Stimulated activated CD8-positive, alpha-beta memory T cell treated with anti-CD3 and anti-CD28 coated beads, Interleukin-15, amount 100 ng/mL, for 24 hours (primary cell): Measurements from ENCODE around the gene BRD3OS.

ENCODE experiments used
- DNase-seq: peaks from one replicate; pipeline ENCODE4 v3.0.0-alpha.2; 2020; ENCODE audit warnings: low read depth

Gene BRD3OS

DNA sequence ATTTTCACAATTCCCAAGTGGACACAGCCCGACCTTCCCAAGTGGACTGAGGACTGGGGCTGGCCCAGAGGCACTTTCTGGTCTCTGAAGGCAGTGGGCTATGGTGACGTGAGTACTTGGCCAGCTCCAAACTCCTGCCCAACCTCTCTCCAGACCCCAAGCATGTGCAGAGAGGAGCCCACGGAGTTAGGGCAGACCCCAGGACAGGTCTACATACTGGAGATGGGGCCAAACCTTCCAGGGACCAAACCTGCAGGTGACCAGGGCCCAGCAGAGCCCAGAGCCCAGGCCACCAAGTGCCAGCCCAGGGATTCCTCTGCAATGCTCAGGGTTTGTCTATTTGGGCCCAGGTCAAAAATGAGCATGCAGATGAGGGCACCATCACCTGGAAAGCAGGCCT is 27.2 kb downstream of the BRD3OS start:
- DNase-seq, result no peak

DNA sequence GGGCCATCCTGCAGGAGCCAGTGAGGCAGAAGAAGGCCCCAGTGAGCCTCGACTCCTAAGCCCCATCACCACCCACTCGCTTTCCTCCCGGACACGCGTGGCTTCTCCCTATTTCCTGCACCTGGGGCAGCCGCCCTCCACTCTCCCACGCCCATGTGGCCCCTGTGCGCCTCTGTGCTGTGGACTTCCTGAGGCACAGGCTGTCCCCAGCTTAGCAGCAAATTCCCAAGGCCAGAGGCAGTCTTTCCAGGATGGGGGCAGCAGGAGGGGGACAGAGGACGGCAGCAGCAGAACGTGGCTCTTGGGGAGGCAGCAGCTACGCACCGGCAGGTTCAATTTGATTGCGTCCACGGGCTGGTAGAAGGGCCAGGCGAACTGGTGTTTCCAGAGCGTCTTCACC is 27.7 kb downstream of the BRD3OS start:
- DNase-seq, result no peak

DNA sequence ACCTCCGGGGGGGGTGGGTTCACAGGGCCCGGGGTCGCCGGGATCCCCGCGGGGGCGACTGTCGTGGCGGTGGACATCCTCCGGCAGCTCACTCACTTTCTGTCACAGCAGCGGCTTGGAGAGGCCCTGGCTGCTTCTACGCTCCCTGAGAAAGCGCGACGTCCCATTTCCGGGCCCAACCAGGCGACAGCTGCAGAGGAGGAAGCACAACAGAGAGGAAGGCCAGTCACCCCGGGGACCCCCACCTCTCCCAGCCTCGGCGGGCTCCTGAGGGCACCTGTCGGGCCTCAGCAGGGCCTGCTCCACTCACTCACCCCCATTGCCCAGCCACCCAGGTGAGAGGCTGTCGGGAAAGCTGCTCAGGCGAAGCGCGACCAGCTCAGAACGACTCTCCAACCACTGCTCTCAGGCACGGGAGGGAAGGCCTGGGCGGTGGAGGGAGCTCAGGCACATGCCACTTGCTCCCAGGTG is 28.2 kb downstream of the BRD3OS start:
- DNase-seq, result no peak

DNA sequence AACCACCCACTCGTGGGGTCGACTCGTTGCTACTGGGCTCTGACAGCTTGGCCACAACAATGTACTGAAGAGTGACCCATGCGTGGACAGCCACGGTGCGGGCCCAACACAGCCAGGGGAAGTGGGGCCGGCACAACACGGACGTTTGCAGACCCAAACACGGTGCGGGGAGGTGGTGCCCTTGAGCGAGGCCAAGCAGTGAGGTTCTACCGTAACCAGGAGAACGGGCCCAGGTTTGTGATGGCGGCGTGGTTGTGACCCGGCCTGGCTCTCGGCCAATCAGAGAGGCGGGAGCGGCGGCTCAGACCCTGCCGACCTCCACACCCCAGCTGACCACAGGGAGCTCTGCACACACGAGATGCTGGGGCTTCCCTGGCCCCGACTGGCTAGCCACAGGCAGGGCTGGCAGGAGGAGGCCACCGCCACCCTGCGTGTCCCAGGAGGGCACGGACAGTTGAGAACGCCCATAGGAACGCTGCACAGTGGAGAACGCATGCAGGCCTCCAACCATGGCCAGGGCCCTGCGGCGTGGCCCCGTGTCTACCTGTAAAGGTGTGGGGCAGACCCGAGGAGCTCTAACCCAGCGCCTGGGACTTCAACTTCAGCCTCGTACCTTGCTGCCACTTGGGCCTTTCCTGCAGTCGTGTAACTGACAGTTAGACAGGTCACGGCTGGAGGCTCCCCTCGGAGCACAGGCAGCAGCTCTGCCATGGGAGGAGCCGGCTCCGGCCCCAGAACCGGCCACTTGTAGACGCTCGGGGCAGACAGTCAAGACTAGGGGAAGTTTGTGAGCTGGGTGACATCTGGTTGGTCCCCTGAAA is 28.9 kb downstream of the BRD3OS start:
- no peak for DNase-seq

DNA sequence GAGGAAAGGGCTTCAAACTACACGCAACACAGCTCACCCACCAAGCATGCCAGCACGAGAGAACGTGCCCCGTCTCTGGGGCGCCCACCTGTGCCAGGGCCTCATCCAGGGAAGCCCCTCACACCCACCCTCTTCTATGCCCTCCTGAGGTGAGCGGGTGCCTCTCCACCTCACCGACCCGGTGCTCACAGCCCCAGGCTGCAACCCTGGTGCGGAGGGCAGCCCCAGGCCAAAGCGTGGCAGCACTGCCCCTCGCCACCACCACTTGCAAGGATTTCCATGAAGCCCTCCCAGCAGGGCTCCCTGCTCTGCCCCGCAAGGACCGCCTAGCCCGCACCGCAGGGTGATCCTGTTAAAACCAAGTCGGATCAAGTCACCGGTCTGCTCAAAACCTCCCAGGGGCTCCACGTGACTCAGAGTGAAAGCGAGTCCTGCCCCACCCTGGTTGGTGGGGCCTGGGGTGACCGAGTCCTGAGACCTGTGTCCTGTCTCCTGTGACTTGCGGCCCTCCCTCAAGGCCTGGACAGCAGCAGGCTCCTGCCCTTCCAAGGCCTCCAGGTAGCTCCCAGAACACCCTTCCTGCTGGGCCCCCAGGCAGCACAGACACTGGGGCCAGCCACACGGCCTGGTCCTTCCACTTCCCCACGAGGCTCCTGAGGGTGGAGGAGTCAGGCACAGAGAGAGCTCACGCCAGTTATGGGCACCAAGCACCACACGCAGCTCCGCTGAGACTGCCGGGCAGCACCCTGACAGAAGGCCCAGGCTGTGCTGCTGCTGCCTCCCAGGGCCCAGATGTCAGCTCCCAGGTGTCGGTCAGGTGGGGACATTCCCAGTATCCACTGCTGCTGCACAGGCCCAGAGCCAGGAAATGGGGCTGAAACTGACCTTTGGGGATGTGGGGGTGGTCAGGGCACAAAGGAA is 29.9 kb downstream of the BRD3OS start:
- no peak for DNase-seq

DNA sequence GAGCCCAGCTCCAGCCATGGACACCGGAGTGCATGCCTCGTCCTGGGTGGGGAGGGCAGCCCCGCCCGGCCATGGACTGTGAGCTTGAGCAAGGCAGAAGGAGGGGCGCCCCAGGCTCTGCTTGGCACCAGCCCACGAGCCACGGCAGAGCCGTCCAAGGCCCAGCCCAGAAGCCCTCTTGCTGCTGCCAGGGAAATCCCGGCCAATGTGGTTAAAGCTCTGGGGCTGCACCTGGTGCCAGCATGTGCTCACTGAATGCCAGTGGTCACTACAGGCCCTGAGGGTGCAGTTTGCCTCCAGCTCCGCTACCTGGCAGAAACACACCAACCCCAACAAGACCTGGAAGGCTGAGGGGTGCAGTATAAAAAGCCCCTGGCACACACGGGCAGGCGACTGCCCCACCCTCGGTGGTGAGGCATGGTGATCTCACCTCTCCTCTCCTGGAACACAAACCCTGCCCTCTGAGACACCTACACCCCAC is 30.7 kb downstream of the BRD3OS start:
- DNase-seq, result no peak

DNA sequence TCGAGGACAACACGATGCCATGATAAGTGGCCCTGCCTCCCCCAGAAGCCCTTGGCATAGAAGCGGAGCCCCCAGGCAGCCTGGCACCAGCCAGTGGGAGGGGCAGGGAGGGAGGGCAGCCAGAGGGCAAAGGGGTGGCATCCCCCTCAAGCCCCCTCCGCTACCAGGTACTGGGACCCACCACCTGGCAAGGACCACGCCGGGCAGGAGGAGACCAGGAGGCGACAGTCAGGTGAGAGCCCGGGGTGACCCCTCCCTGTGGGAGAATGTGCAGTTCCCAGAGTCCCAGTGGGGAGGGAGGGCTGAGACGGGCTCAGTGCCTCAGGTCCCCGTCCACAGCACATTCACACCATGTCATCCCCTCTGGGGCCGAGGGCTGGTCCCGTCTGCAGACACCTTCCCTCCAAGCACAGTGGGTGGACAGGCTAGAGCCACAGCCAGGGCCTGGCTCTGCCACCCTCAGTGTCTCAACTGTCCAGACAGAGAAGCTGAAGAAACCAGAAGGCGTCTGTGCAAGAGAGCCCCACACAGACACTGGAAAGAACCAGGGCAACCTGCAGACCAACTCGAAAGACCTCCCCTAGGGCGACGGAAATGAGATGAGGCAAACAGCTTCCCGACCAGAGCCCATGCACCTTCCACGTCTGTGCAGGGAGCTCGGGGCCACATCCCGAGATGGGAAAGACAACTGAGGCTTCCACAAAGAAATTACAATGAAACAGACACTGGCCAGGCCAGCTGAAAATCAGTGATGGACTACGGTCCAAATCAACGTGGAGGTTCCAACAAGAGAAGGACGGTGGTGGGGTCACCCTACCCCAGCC is 31.4 kb downstream of the BRD3OS start:
- DNase-seq, result no peak

DNA sequence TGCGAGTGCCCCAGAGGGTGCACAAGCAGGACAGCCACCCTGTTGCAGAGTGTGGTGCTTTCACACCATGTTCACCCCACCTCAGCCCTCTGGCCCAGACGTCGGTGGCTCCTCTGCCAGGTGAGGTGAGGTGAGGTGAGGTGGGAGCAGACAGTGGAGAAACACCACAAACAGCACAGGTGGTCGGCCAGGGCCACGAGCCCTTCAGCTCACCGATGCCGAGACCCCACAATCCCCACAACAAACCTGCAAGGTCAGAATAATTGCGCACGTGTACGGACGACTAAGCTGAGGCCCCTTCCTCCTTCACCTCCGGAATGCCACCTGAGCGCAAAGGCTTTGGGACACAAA is 32.0 kb downstream of the BRD3OS start:
- no peak for DNase-seq

DNA sequence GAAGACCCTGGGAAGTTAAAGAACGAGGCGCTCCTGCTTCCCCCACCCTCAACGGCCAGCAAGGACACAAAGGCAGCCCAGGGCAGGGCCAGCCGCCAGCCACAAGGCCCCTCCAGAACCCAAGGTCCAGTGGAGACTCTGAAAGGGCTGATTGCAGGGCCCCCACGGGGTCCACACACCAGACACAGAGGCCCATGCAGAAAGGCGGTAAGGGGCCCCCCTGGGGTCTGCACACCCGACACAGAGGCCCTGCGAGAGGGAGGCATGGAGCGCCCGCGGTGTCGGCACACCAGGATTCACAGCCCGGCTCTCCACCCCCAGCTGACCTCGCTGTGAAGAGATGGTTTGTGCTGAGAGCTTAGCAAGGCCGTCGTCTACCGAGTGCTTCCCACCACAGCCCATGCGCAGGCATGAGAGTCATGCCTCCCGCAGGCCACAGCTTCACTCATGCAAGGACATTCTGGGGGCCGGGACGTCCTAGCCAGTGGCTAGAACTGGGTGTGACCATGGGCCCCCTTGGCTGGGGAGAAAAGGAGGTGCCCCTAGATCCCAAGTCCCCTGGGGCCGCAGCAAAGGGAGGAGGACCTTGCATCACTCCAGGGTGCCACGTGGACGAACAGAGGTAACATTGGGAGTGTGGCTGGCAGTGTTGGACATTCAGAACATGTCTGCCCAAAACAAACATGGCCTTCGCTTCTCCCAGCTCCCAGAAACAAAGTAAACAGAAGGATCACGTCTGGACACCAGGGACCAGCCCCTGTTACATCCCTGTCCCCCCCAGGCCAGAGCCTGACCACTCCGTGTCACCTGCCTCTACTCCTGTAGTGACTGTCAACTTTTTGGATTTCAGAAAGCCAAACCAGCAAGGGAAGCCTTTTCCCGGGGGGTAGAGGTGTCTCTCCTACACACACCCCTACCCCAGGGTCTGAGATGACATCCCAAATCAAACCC is 32.7 kb downstream of the BRD3OS start:
- DNase-seq, result no peak

DNA sequence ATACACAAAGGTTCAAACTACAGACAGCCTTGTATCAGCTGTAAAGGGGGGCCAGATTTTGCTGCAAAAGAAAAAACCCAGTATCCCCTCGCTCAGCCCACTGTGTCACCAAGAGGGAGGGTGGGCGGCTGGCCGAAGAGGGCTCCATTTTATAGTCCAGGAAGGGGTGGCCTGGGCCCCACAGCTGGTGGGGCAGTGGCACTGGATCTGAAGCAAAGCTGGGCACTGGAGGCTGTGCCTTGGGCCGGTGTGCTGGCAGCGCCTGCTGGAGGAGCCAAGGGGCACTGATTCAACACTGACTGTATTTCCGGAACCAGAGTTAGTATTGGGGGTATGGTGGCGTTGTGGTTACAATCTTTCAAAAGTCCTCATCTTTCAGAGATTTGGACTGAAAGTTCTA is 33.4 kb downstream of the BRD3OS start:
- DNase-seq, result no peak

DNA sequence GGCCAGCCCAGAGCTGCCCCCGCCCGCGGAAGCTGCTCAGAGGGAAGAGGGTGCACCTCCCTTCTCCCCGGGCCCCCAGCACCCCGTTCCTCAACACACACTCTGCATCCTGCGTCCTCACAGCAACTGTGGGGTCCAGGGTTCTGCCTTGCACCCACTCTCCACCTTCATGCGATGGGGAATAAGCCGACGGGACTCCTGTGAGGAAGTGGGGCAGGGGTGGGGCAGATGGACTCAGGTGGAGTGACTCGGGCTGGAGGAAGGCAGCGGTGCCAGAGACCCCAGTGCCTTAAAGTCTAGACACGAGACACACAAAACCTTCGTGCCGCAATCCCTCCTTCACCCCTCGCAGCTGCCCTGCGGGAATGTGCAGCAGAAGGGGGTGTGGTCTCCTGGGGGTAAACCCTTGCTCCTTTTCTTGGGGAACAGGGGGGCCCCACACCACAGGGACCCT is 33.9 kb downstream of the BRD3OS start:
- no peak for DNase-seq

DNA sequence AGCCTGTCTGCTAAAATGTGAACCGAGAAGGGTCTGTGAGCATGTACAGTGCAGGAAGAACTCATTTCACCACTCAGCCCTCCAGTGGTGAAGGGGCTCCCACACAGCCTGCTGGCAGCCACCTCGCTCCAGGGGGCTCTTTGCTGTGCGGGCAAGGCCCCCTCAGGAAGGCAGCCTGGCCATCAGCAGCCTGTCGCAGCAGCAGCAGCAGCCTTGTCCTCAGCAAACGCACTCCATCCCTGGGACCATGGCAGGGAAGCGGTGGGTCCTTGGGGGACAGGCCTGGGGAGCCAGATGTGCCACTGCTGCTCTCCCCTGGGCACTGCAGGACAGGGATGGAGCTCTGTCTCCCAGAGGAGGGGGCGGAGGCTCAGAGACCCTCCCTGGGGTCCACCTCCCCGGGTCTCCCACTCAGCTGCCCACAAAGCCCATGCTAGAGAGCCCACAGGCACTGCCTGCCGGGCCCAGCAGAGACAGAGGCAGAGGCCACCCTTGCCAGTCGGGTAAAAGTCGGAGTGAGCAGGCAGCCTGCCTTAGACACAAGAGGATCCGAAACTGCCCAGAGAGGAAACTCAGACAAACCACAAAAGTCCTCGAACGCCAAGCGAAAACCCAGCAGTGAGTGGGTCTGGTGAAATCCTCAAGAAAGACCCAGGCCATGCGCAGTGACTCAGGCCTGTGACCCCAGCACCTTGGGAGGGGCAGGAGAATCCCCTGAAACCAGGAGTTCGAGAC is 34.5 kb downstream of the BRD3OS start:
- DNase-seq, result no peak

DNA sequence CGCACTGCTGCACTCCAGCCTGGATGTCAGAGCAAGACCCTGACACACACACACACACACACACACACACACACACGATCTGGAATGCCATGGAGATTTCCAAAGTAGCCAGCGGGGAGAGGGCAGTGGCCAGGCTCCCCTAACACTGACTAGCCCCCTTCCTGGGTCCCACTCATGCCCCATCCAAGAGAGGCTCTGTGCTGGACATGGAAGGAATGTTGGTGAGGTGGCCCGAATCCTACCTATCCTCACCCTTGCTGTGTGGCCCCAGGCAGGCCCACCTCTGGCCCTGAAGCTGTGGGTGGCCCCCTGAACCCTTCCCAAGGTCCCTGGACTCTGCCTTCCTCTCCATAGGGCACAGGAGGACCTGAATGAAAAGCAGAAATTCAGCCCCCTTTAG is 35.3 kb downstream of the BRD3OS start:
- no peak for DNase-seq

DNA sequence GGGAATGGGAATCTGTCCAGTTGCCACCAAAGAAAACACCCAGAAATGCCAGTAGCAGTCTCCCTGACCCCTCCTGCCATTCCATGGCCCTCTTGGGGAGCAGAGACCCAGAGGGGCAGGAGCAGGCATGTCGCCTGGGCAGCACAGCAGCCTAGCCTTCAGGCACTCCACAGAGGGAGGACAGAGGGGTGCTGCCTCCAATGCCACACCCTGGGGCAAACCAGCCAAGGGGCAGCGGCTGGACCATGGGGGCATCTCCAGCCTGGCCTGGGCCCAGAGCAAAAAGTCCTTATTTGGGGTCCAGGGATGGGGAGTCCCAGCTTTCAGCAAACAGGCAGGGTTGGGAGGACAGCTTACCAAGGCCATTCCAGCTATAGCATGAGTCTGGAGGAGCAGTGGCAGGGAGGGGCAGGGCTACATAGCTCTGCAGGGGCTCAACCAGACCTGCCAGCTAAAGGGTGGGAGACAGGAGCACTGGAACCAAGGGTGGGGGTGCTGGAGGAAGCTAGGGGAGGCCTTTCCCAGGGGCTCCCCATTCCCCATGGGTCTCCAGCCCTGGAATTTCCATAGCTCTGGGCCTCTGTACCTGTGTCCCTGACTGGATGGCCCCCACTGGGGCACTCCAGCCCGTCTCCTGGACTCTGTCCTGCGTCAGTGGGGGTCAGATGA is 35.9 kb downstream of the BRD3OS start:
- DNase-seq, result no peak

DNA sequence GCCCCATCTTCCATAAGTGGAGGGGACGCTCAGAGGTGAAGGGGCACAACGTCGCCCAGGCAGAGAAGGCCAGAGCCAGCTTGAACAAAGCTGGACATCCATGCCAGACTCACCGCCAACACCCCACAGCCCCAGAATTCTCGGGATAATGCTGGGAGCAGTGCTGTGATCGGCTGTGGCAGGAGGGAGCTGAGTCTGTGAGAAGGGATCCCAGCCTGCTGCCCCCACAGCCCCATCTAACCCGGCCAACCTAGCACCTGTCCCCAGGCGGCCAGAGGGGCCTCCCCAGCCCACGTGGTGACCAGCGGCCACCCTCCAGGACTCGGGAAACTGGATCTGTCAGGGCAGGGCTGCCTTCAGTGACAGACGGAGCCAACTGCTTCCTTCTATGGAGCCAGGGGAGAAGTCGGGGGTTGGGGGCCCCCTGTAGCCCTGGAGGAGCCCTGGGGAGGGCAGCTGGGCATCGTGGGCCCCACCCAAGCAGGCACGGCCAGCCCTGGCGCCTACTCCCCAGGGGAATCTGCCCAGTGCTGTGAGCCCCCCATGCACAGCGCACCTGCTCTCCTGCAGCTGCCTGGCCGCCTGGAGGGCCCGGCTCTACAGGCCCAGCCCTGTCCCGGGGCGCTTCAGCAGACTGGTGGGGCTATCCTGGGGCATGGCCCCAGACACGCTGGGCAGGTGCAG is 36.5 kb downstream of the BRD3OS start:
- DNase-seq, result no peak

DNA sequence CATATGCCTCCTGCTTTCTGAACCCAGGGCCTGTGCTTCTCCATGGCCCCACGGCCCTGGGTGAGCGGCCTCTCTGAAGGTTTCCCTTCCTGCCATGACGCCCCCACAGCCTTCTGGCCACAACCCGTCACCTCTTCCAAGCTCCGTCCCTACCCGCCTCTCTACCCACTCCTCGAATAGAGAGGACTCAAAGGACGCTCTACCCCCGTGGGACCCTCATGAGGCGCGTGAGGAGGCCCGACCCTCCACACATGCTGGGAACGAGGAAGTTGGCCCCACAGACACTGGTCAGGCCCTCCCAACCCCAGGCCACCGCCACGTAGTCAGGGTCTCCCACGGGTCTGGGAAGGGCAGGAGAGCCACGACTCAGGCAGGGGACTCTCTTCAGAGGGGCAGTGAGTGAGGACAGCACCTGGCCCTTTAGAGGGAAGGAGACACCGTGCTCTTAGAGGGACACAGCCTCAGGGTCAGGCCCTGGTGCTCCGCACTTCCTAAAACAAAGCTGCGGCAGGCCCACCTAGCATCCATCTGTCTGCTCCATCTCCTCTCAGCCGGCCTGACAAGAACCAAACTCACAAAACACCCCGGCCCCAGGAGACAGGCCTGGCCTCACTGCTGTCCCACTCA is 37.3 kb downstream of the BRD3OS start:
- DNase-seq, result no peak

DNA sequence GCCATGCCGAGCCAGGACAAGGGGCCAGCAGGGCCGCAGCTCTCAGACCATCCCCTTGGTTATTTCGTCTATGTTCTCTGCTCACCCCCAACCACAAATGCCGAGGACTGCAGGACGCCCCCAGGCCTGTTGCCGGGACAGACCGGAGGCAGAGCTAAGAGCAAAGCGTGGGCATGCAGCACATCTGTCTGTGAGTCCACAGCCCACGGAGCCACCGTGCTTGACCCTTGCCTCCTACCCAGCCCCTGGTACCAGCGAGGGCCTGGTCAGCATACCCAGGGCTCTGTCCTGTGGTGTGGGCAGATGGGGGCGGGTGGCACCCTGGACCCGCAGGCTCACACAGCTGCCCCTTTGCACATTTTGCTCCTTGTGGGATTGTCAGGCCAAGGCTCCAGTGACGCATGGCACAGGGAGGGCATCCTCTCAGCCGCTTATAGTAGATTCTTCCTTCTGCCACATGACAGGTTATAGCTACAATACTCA is 37.8 kb downstream of the BRD3OS start:
- DNase-seq, result no peak
